Erythroblast (primary cell): ENCODE measurements around the gene PRR30.

Experiments
- GATA1 ChIP-seq: IDR thresholded peaks from 2 replicates; pipeline ENCODE4 v1.6.1; 2011; ENCODE audit warnings: low read depth, mild to moderate bottlenecking, control low read depth, low read length, moderate library complexity
- POLR2A ChIP-seq: IDR thresholded peaks from 2 replicates; pipeline ENCODE4 v1.6.1; 2011; ENCODE audit warnings: mild to moderate bottlenecking, low read length

DNA sequence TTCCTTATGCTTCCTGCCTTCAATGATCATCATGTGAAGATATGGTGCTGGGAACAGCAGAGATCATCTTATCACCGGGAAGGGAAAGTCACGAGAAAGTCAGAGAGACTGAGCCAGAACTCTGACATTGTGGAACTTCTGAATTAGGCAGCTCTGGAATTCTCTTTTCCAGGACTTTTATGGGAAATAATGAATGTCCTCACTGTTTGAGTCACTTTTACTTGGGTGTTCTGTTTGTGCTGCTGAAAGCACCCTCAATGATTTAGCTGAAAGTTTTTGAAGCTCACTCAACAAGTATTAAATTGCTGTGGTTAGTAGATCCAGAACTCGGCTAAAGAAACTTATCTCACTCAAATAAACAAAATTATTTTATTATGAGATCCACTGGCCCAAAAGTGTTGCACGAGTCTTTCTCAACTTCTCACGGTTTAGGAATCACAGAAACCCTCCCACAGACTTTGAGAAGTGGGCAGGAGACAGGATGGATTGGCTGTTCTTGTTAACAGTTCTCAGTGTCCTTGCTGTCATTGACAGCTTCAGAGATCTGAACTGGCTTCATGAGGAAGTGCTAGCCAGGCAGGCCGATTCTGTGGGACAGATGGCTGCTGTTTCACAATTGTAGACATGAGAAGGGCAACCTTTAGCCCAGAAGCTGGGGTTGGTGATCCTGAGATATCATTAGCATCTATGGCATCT, 46.3 kb upstream of the PRR30 start:
- no peak for TF ChIP-seq POLR2A
- no peak for TF ChIP-seq GATA1
